Loucy (cell line): Measurements from ENCODE around the gene MEGF8.

ENCODE experiments used
- CTCF ChIP-seq: fragments of 200-600 bp; sonication (generic); conservative IDR thresholded peaks from 2 replicates; pipeline ENCODE4 v1.5.1; 2014; ENCODE audit warnings: mild to moderate bottlenecking, antibody characterized with exemption, low read length
- EZH2phosphoT487 ChIP-seq: fragments of 200-600 bp; IDR thresholded peaks from 2 replicates; pipeline ENCODE4 v1.6.1; 2018; ENCODE audit warnings: antibody characterized with exemption, mild to moderate bottlenecking, moderate library complexity, borderline replicate concordance

GRCh38 chr19:42424345-42424707 lies 98.9 kb downstream of the MEGF8 start:
- TF ChIP-seq CTCF: no peak
- TF ChIP-seq EZH2phosphoT487: no peak
